ENCODE results near the gene MYO16.

MYO16 gene

GRCh38 chr13:109160357-109160756 lies 530.9 kb downstream of the MYO16 start:
- Histone ChIP-seq H3K27me3 (no peaks in the 10 kb centered on the region), H3K4me1 (no peaks in the 10 kb centered on the region), H3K4me3 (ENCODE audit: low read depth, low read length) (no peak overlapping the region), H3K9me3 (no peaks in the 10 kb centered on the region), H3K36me3 (no peaks in the 10 kb centered on the region)
- DNase-seq: no peak
- TF ChIP-seq CTCF (IDR thresholded peaks at IDR 0.05; ENCODE audit: low read depth, low read length): no peak

GRCh38 chr13:109160887-109161669 lies 531.7 kb downstream of the MYO16 start:
- no peak for DNase-seq
- Histone ChIP-seq H3K9me3 (no peaks in the 10 kb centered on the region), H3K4me1 (no peaks in the 10 kb centered on the region), H3K4me3 (ENCODE audit: low read depth, low read length) (no peak overlapping the region), H3K36me3 (no peaks in the 10 kb centered on the region), H3K27me3 (no peaks in the 10 kb centered on the region)
- TF ChIP-seq CTCF (IDR thresholded peaks at IDR 0.05; ENCODE audit: low read depth, low read length): no peak

- no peak for DNase-seq
Observed at GRCh38 chr13:109162248-109163036, 533.0 kb downstream of the MYO16 start.

GRCh38 chr13:109163037-109163379 lies 533.6 kb downstream of the MYO16 start:
- Histone ChIP-seq H3K4me3 (ENCODE audit: low read depth, low read length) (no peak overlapping the region), H3K4me1 (no peaks in the 10 kb centered on the region), H3K36me3 (no peaks in the 10 kb centered on the region), H3K27me3 (no peaks in the 10 kb centered on the region), H3K9me3 (no peaks in the 10 kb centered on the region)
- no peak for TF ChIP-seq CTCF (IDR thresholded peaks at IDR 0.05; ENCODE audit: low read depth, low read length)
- no peak for DNase-seq

More at GRCh38 chr13:109162248-109163036, 533.0 kb downstream of the MYO16 start:
- TF ChIP-seq CTCF (IDR thresholded peaks at IDR 0.05; ENCODE audit: low read depth, low read length): no peak
- H3K9me3 ChIP-seq: no peaks in the 10 kb centered on the region
- no peak overlapping the region for H3K4me3 ChIP-seq (ENCODE audit: low read depth, low read length)
- no peaks in the 10 kb centered on the region for H3K4me1 ChIP-seq
- H3K27me3 ChIP-seq: no peaks in the 10 kb centered on the region
- no peaks in the 10 kb centered on the region for H3K36me3 ChIP-seq

GRCh38 chr13:109165417-109165904 lies 536.0 kb downstream of the MYO16 start:
- no peaks in the 10 kb centered on the region for H3K36me3 ChIP-seq
- no peaks in the 10 kb centered on the region for H3K27me3 ChIP-seq
- no peak overlapping the region for H3K4me3 ChIP-seq (ENCODE audit: low read depth, low read length)
- no peaks in the 10 kb centered on the region for H3K9me3 ChIP-seq
- DNase-seq: no peak
- TF ChIP-seq CTCF (IDR thresholded peaks at IDR 0.05; ENCODE audit: low read depth, low read length): no peak
- no peaks in the 10 kb centered on the region for H3K4me1 ChIP-seq

GRCh38 chr13:109166804-109167203 lies 537.4 kb downstream of the MYO16 start:
- H3K4me3 ChIP-seq (ENCODE audit: low read depth, low read length): no peak overlapping the region
- H3K36me3 ChIP-seq: no peaks in the 10 kb centered on the region
- H3K9me3 ChIP-seq: no peaks in the 10 kb centered on the region
- no peak for TF ChIP-seq CTCF (IDR thresholded peaks at IDR 0.05; ENCODE audit: low read depth, low read length)
- DNase-seq: no peak
- H3K4me1 ChIP-seq: no peaks in the 10 kb centered on the region
- no peaks in the 10 kb centered on the region for H3K27me3 ChIP-seq

All from BE2C (cell line).